ENCODE measurements around the gene PDE4D. TPM values are rescaled to one million over a fixed set of nuclear protein-coding genes. Genes with fewer than 3 reads are reported as not detected.

PDE4D gene
- total and polyA plus RNA-seq, 2 donors (not counting 1 experiment from before 2014, with no cell fraction given): 14.9 to 171 TPM

GRCh38 chr5:59143926-59144333 is 749.6 kb downstream of the PDE4D start:
- ATAC-seq (ENCODE audit: low read depth): no peak
- POLR2A ChIA-PET: no interaction called here

GRCh38 chr5:59142927-59143326 is 750.6 kb downstream of the PDE4D start:
- H3K27me3 Mint-ChIP-seq: no peaks in the 10 kb centered on the region
- H3K4me1 ChIP-seq (ENCODE audit: control insufficient read depth in 2 of 2, insufficient read depth in 2 of 2, low read length in 2 of 2): no peaks in the 10 kb centered on the region
- CTCF ChIA-PET: no interaction called here

More at GRCh38 chr5:59143926-59144333, 749.6 kb downstream of the PDE4D start:
- H3K9ac ChIP-seq (ENCODE audit: low read length): no peak overlapping the region
- DNase-seq: no peak
- no peaks in the 10 kb centered on the region for H3K79me2 ChIP-seq (ENCODE audit: control insufficient read depth, insufficient read depth, low read length)
- H3K36me3 ChIP-seq (replicated peaks in 1 of 2; ENCODE audit: control extremely low read depth in 1 of 2, control insufficient read depth in 1 of 2, extremely low read depth in 1 of 2, insufficient read depth in 2 of 2, low read length in 1 of 2): no peaks in the 10 kb centered on the region
- H3K4me3 ChIP-seq (ENCODE audit: control extremely low read depth in 1 of 5, extremely low read depth in 1 of 5, insufficient read depth in 1 of 5, low read depth in 2 of 5, low read length in 4 of 5): no peak overlapping the region
- H3K4me2 ChIP-seq (replicated peaks; ENCODE audit: low read depth, low read length, poor library complexity, severe bottlenecking): no peak overlapping the region
- H3K27ac ChIP-seq (ENCODE audit: low read length in 2 of 2): no peak overlapping the region
- no peaks in the 10 kb centered on the region for H3K27me3 ChIP-seq (replicated peaks in 1 of 4; ENCODE audit: control extremely low read depth in 1 of 4, control insufficient read depth in 3 of 4, insufficient read depth in 4 of 4, low read length in 3 of 4)
- no peak overlapping the region for H2AFZ ChIP-seq (ENCODE audit: insufficient read depth, low read depth, low read length, poor library complexity, severe bottlenecking)
- H3K27me3 Mint-ChIP-seq: no peaks in the 10 kb centered on the region
- no peaks in the 10 kb centered on the region for H4K20me1 ChIP-seq (ENCODE audit: control insufficient read depth, insufficient read depth, low read length, poor library complexity, severe bottlenecking)
- no peaks in the 10 kb centered on the region for H3K9me3 ChIP-seq (ENCODE audit: control extremely low read depth in 1 of 3, control insufficient read depth in 2 of 3, insufficient read depth in 1 of 3, low read length in 2 of 3)
- H3K4me1 Mint-ChIP-seq: peaks cover 4% of the 10 kb centered on the region
- H3K4me3 Mint-ChIP-seq: no peak overlapping the region
- no peaks in the 10 kb centered on the region for H3K9me3 Mint-ChIP-seq (ENCODE audit: insufficient read depth)
- no peaks in the 10 kb centered on the region for H3K4me1 ChIP-seq (ENCODE audit: control insufficient read depth in 2 of 2, insufficient read depth in 2 of 2, low read length in 2 of 2)
- intact Hi-C loops (cut with micrococcal nuclease): no loop called here
- CTCF ChIA-PET: interaction anchor here (0.8 to 1.2 kb wide), 2 partner anchors 16 to 20 kb away, joined by 3 read pairs; no protein-coding TSS in a partner anchor
- no peak for TF ChIP-seq CTCF (IDR thresholded peaks at IDR 0.05)
- TF ChIP-seq EZH2 (IDR thresholded peaks at IDR 0.05; ENCODE audit: borderline replicate concordance, insufficient read depth, low read depth, low read length, poor library complexity, severe bottlenecking): no peak
- 83% methylated on average over 2 of the region's 3 CpGs for WGBS (ENCODE audit: insufficient coverage)
- no peak overlapping the region for H3K27ac Mint-ChIP-seq

More at GRCh38 chr5:59142927-59143326, 750.6 kb downstream of the PDE4D start:
- Histone ChIP-seq H3K36me3 (replicated peaks in 1 of 2; ENCODE audit: control extremely low read depth in 1 of 2, control insufficient read depth in 1 of 2, extremely low read depth in 1 of 2, insufficient read depth in 2 of 2, low read length in 1 of 2) (no peaks in the 10 kb centered on the region), H2AFZ (ENCODE audit: insufficient read depth, low read depth, low read length, poor library complexity, severe bottlenecking) (no peak overlapping the region), H3K9me3 (ENCODE audit: control extremely low read depth in 1 of 3, control insufficient read depth in 2 of 3, insufficient read depth in 1 of 3, low read length in 2 of 3) (no peaks in the 10 kb centered on the region), H4K20me1 (ENCODE audit: control insufficient read depth, insufficient read depth, low read length, poor library complexity, severe bottlenecking) (no peaks in the 10 kb centered on the region), H3K27ac (ENCODE audit: low read length in 2 of 2) (no peak overlapping the region), H3K4me2 (replicated peaks; ENCODE audit: low read depth, low read length, poor library complexity, severe bottlenecking) (no peak overlapping the region), H3K79me2 (ENCODE audit: control insufficient read depth, insufficient read depth, low read length) (no peaks in the 10 kb centered on the region), H3K4me3 (ENCODE audit: control extremely low read depth in 1 of 5, extremely low read depth in 1 of 5, insufficient read depth in 1 of 5, low read depth in 2 of 5, low read length in 4 of 5) (no peak overlapping the region), H3K27me3 (replicated peaks in 1 of 4; ENCODE audit: control extremely low read depth in 1 of 4, control insufficient read depth in 3 of 4, insufficient read depth in 4 of 4, low read length in 3 of 4) (no peaks in the 10 kb centered on the region), H3K9ac (ENCODE audit: low read length) (no peak overlapping the region)
- POLR2A ChIA-PET: no interaction called here
- no peak for TF ChIP-seq CTCF (IDR thresholded peaks at IDR 0.05)
- no peak for TF ChIP-seq EZH2 (IDR thresholded peaks at IDR 0.05; ENCODE audit: borderline replicate concordance, insufficient read depth, low read depth, low read length, poor library complexity, severe bottlenecking)
- no peak overlapping the region for H3K27ac Mint-ChIP-seq
- intact Hi-C loops (cut with micrococcal nuclease): no loop called here
- DNase-seq (no peak), ATAC-seq (ENCODE audit: low read depth) (no peak)
- peaks cover 4% of the 10 kb centered on the region for H3K4me1 Mint-ChIP-seq
- no peaks in the 10 kb centered on the region for H3K9me3 Mint-ChIP-seq (ENCODE audit: insufficient read depth)
- no peak overlapping the region for H3K4me3 Mint-ChIP-seq
